Esophagus muscularis mucosa (tissue), 4 donors: ENCODE results near the gene MOB1B.

Experiments used
- EP300 ChIP-seq: sonication (generic); formaldehyde crosslinking; IDR thresholded peaks from one replicate; pipeline ENCODE4 v1.6.1; 2017; ENCODE audit warnings: antibody characterized with exemption
- POLR2A ChIP-seq: fragments of 450-650 bp; IDR thresholded peaks from one replicate; pipeline ENCODE4 v1.6.1; 2017; ENCODE audit warnings: antibody characterized with exemption, moderate library complexity, mild to moderate bottlenecking, low read depth
- POLR2AphosphoS5 ChIP-seq, 2 donors: sonication (generic); formaldehyde crosslinking; IDR thresholded peaks; one replicate each; pipeline ENCODE4 v1.6.1; 2017; ENCODE audit warnings: antibody characterized with exemption in 2 of 2
- TF ChIP-seq, protein P1 (sequence below), 3 experiments: fragments of 200-600 bp in 2 of 3; fragments of 450-650 bp in 1 of 3; sonication (generic) in 2 of 3; IDR thresholded peaks; one replicate each; pipeline ENCODE4 v1.5.1; 2017 to 2019; ENCODE audit warnings: antibody characterized with exemption in 3 of 3, mild to moderate bottlenecking in 2 of 3, moderate library complexity in 1 of 3

DNA sequence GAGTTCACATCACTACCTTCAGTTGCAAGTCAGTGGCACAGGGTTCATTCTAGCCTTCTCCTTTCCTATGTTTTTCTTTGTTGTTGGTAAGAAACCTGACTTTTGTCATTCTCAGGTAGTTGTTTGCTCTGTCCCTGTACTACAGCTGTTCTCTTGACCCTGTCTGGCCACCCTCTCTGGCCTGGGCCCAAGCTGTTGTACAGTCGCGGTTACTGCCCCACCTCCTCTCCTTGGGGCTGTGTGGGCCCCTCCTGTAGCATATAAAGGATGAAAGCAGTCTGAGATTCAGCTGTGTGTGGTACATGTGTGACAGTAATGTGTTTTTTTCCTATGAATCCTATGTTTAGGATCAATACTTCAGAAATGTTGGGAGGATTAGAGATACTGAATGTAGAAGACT is 12.5 kb downstream of the MOB1B start:
- TF ChIP-seq, protein P1, sequence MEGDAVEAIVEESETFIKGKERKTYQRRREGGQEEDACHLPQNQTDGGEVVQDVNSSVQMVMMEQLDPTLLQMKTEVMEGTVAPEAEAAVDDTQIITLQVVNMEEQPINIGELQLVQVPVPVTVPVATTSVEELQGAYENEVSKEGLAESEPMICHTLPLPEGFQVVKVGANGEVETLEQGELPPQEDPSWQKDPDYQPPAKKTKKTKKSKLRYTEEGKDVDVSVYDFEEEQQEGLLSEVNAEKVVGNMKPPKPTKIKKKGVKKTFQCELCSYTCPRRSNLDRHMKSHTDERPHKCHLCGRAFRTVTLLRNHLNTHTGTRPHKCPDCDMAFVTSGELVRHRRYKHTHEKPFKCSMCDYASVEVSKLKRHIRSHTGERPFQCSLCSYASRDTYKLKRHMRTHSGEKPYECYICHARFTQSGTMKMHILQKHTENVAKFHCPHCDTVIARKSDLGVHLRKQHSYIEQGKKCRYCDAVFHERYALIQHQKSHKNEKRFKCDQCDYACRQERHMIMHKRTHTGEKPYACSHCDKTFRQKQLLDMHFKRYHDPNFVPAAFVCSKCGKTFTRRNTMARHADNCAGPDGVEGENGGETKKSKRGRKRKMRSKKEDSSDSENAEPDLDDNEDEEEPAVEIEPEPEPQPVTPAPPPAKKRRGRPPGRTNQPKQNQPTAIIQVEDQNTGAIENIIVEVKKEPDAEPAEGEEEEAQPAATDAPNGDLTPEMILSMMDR (IDR thresholded peaks at IDR 0.05), result no peak
- TF ChIP-seq EP300 (no peak), POLR2AphosphoS5 (IDR thresholded peaks at IDR 0.05) (no peak), POLR2A (no peak)
